Measurements from ENCODE around the gene TMEFF2. TPM values are rescaled to one million over a fixed set of nuclear protein-coding genes. Genes with fewer than 3 reads are reported as not detected.

TMEFF2 gene
- total RNA-seq, 1 donor from 2014 or later, result not detected

- intact Hi-C loops (cut with DNase I), result no loop called here
- no peak for DNase-seq (ENCODE audit: low spot score)
Observed at GRCh38 chr2:191985740-191986139, 209.0 kb downstream of the TMEFF2 start.

DNA sequence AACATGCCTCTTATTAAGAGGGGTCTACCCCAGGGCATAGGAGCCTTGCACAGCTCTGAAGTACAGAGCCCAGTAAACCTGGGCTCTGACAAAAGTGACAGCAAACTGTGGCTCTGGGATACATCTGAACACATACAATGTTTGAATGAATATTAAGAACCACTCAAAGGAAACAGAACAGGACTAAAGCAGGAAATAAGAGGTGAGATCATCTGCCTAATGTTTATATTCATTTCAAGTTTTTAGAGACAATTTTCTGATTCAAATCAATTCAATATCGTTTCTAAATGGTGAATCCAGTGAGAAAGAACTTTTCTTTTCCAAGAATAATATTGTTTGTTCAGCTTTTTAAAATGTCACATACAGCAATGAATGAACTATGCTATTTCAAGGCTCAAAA lies 211.1 kb downstream of the TMEFF2 start:
- no peak for DNase-seq (ENCODE audit: low spot score)
- intact Hi-C loops (cut with DNase I), result no loop called here

GRCh38 chr2:191983186-191983585 lies 211.5 kb downstream of the TMEFF2 start:
- no peak for DNase-seq (ENCODE audit: low spot score)
- intact Hi-C loops (cut with DNase I), result no loop called here

DNA sequence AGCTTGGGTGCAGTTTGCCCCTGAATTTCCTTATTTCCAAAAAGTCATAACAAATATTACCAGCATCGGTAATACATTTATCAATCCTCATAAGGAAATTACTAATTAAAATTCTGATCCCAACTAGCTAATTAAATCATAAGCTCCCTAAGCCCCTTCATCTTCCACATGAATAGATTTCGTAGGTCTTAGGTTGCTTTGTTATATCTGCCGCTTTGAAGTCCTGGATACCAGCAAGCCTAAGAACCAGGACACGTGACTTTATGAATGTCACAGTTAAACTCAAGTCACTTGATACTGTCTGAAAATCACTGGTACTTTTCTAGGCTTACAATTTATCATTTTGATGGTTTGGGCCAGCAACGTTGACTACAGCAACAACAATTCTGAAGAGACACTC lies 213.0 kb downstream of the TMEFF2 start:
- no peak for DNase-seq (ENCODE audit: low spot score)
- intact Hi-C loops (cut with DNase I), result no loop called here

DNA sequence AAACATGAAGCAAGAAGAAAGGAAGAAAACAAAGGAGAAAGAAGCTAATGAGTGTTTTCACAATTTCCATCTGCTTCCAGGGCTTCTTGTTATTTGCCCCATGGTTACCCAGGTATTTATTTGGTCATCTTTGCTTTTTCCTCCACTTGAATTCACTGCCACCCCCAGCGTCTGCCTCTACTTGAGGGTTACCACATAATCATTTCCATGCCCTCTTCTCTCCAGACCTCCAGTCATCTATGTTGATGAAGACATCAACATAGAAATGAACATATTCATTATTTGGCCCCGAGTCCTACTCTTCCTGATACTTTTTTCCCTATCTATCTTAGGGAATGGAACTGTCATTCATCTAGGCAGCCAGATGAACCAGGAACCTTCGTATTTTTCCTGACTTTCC lies 214.2 kb downstream of the TMEFF2 start:
- no peak for DNase-seq (ENCODE audit: low spot score)
- intact Hi-C loops (cut with DNase I), result no loop called here

- intact Hi-C loops (cut with DNase I), result no loop called here
- DNase-seq (ENCODE audit: low spot score), result no peak
Observed at GRCh38 chr2:191979221-191979730, 215.5 kb downstream of the TMEFF2 start.

DNA sequence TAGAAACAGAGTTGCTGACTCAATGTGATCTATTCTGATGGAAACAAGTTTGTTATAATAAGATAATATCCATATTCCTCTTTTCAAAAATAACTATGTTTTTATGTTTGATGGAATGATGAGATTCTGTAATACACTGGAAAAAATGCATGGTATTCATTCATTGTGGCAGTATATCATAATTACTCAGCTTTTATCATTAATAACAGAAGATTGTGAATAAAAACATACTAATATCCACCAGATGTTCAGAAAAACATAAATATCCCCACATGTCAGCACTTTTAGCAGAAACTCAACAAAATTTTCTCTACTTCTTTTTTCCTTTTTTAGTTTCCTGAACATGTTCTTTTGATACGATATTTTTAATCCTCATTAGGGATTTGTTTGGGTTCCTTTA lies 217.0 kb downstream of the TMEFF2 start:
- DNase-seq (ENCODE audit: low spot score), result no peak
- intact Hi-C loops (cut with DNase I), result no loop called here

DNA sequence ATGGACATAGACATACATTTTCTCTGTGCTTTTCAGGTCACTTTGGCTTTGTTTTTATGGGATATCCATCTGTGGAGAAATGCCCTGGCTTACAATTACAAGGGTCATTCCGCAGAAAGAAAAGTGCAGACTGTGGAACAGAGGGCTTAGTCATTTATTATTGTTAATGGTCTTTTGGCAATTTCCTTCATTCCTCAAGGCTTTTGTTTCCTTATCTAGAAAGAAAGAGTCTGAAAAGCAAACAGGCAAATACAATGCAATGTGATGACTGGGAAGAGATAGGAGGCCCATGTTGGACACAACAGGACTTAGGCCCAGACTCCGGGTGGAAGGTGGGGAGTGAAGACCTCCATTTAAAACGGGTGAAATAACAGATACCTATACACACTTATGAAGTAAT lies 218.3 kb downstream of the TMEFF2 start:
- intact Hi-C loops (cut with DNase I), result no loop called here
- DNase-seq (ENCODE audit: low spot score), result no peak

GRCh38 chr2:191974676-191975075 lies 220.1 kb downstream of the TMEFF2 start:
- intact Hi-C loops (cut with DNase I), result no loop called here

GRCh38 chr2:191970867-191971266 lies 223.9 kb downstream of the TMEFF2 start:
- no peak for DNase-seq (ENCODE audit: low spot score)
- intact Hi-C loops (cut with DNase I), result no loop called here

More at GRCh38 chr2:191974676-191975075, 220.1 kb downstream of the TMEFF2 start:
- no peak for DNase-seq (ENCODE audit: low spot score)

DNA sequence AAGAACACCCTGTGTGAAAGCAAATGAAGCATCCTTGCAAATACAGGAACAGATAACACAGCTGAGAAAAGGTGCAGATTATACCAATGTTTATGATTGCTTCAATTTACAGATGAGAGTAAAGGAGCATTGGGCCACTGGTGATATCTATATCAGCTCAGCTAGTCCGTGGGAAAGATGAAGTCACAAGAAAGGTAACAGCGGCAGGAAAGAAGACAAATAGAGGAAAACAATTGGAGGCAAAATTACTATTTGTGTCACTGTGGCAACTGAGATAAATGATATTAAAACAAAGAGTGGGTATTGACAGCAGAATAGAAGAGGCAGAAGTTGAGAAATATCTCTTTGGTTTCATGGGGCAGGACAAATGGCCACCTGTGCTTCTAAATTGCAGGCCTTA lies 226.6 kb downstream of the TMEFF2 start:
- no peak for DNase-seq (ENCODE audit: low spot score)

GRCh38 chr2:191965733-191966132 lies 229.0 kb downstream of the TMEFF2 start:
- no peak for DNase-seq (ENCODE audit: low spot score)
- intact Hi-C loops (cut with DNase I), result no loop called here

More for the DNA sequence above, 226.6 kb downstream of the TMEFF2 start:
- intact Hi-C loops (cut with DNase I), result no loop called here

DNA sequence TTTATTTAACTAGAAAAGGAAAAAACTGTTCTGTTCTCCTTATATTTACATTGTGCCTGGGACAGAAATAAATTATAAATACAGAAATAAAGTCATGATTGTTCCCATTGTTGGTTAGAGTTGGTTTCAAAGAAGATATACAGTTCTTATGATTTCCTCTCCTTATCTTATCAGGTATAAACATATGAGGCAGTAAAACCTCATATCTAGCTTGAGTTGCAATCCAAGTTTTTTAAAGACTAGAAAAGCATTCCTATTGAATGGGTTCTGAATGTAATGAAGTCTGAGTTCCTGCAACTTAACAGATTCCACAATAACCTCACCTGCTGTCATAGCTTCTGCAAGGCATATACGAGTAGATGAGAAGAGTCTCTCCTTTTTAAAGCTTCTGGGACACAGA lies 233.2 kb downstream of the TMEFF2 start:
- no peak for DNase-seq (ENCODE audit: low spot score)
- intact Hi-C loops (cut with DNase I), result no loop called here

DNA sequence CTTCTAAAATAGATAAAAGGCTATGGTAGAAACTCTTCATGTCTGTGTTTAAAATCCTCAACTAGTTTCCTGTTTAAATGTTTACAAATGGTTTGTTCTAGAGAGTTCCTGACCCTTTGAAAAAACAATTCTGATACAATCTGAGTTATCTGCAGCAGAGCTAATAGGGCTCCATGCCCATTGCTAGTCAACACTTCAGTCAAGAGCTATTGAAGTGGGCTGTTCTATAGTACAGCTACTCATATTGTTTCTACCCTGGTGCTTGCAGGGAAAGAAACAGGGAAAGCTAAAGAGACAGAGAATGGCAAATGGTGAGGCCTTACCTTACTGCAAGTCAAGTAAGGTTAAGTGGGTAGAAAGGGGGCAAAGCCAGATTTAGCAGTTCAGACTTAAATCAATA lies 235.5 kb downstream of the TMEFF2 start:
- no peak for DNase-seq (ENCODE audit: low spot score)
- intact Hi-C loops (cut with DNase I), result no loop called here

DNA sequence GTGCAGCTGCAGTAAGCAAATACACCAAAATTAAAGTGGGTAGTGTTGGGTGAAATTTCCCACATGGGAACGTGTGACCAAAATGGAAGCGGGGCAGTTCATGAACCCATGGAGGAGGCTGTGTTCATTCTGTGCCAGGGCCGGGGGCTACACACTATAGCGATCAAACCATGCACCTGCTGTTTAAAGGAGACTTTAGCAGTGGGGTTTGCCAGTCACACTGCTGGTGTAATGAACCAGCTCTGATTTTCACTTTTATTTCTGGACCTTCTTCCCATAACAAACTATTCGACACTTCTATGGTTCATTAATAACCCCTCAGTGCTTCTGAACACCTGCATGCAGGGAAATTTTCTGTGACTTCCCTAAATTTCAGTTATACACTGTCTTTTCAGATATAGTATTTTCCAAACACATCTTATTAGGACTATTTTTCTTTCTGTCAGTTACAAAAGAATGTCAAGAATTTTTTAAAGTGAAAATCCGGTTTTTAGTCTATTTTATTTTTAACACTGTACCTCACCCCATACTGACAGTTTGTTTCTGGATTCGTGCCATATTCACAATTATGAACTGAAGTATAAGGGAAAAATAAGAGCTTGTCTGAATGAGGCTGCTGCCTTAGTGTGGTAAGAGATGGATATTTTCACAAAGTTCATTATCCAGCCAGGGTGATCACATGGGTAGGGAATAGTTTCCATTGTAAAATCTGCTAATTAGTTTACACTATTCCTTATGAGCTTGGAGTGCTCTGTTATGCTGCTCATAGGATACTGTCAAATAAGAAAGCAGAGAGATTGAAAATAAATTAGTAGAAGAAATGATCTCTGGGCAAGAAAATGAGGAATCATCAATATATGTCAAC lies 236.5 kb downstream of the TMEFF2 start:
- no peak for DNase-seq (ENCODE audit: low spot score)
- intact Hi-C loops (cut with DNase I), result no loop called here

DNA sequence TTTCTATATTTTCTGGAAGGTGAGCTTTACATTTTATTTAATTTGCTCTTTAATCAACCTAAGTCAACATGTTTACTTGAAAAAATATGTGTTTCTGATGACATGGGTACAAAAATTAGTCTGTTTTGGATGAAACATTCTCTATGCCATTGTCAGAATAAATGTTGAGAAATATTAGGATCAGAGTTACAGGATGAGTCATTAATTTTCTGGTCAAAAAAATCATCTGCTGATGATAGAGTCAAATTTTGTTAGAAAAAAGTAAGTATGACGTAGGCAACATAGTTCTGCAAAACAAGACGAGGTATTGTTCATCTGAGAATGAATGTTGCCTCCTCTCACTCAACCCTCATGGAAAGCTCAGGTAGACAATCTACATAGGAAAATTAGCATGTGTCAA lies 240.3 kb downstream of the TMEFF2 start:
- intact Hi-C loops (cut with DNase I), result no loop called here
- DNase-seq (ENCODE audit: low spot score), result no peak

- intact Hi-C loops (cut with DNase I), result no loop called here
- no peak for DNase-seq (ENCODE audit: low spot score)
Observed at GRCh38 chr2:191952515-191953270, 242.0 kb downstream of the TMEFF2 start.

DNA sequence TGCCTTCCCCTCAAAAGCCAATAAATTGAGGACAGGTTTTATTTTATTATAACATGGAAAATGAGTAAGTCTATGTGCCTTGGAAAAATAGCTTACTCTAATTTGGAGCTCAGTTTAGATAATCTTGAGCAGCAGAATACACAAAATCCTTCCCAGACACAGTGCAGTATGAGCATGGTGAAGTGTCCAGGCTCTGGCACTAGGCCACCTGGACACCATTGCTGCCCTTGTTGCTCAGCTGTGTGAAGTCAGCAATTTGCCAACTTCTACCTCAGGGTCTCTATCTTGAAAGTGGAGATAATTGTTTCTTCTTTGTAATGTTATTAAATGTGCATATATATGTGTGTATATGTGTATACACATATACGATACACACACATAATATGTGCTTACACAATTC lies 242.9 kb downstream of the TMEFF2 start:
- intact Hi-C loops (cut with DNase I), result no loop called here
- DNase-seq (ENCODE audit: low spot score), result no peak

- no peak for DNase-seq (ENCODE audit: low spot score)
- intact Hi-C loops (cut with DNase I), result no loop called here
Observed at GRCh38 chr2:191951376-191951775, 243.4 kb downstream of the TMEFF2 start.

DNA sequence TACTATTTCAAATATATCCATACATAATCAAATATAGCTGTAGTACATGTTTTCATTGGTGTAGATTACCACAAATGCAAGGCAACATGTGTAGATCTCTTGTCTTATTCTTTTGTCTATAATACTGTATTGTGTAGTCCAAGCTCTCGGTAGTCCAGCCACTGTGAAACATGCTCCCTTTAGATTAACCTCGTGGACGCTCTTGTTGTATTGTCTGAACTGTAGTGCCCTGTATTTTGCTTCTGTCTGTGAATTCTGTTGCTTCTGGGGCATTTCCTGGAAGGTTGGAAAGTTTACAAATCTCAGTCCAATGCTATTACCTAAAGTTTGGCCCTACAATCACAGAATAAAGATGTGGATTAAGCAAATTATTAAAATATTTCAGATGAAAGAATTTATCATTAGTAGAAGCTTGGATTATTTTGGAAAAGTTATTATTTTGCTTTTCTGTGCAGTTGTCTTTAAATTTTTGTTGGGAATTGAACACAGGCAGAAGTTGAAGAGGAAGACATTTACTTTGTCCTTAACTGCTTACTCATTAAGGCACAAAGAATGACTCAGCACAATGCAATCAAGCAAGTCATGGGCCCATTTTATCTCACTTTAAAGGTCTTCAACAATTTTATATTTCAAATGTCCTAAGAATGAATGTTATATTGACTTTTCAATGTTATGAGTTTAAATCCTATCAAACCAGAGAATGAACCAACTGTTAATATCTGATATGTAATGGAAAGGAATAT lies 244.4 kb downstream of the TMEFF2 start:
- no peak for DNase-seq (ENCODE audit: low spot score)
- intact Hi-C loops (cut with DNase I), result no loop called here

Data from cardiac septum (tissue), 1 donor.